GM19043 (cell line): Measurements from ENCODE around the gene PAX9.

Source experiments
- ATAC-seq: cut with Tn5 transposase; IDR thresholded peaks from one replicate; pipeline ENCODE4 v1.9.1; 2021; ENCODE audit warnings: low read depth; ENCODE audit not compliant: unreplicated experiment

The PAX9 gene

DNA sequence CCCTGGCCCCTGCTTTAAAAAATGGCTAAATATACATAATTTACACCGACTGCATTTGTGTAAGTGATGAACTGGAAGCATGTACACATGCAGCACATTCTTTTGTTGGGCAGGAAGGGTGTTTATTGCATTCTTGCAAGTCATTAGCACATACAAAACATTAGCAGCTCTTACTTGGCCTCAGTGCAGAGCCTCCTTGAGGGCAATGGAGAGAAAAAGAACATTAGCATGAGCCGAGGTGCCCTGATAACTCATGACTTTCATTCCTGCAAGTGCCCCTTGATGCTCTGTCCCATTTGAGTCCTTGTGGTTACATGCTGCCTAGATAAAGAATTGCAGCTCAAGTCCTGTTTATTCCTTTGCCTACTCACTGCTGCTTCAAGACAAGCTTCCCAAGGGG lies 61.9 kb downstream of the PAX9 start:
- no peak for ATAC-seq

DNA sequence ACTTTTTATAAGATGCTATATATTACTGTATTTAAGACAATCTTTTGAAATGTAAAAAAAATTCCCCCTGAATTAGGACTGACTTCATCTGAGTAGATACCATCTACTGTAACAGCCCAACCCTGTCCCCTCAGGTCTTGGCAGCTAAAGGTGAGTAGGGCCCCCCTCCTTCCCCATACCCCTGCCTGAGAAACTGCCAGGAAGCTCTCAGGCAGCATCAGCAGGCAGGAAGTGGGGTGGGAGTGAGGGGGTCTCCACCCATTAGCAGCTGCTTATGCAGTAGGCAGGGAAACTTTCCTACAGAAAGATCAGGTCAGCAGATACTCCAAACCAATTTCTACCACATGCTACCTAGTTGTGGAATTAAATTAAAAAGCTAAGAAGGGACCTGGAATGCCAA lies 62.5 kb downstream of the PAX9 start:
- ATAC-seq, result no peak

DNA sequence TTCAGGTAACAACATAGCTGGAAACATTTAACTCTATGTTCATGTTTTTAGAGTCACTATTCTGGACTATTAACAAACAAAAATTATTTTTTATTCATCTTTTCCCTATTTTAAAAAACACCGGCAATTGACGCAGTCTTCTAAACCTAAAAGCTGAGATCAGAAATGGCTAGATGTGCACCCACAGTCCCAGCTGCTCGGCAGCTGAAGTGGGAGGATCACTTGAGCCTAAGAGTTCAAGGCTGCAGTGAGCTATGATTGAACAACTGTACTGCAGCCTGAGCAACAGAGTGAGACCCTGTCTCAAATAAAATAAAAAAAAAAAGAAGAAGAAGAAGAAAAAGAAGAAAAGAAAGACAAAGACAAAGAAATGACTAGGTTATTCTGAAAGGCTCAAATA lies 64.5 kb downstream of the PAX9 start:
- ATAC-seq, result no peak
